Stimulated activated CD4-positive, alpha-beta T cell treated with anti-CD3 and anti-CD28 coated beads, Interleukin-4, amount 100 ng/mL, for 24 hours (primary cell): ENCODE measurements around the gene EZH1.

ENCODE experiments used
- DNase-seq: peaks from one replicate; pipeline ENCODE4 v3.0.0-alpha.2; 2020

EZH1 gene

GRCh38 chr17:42744806-42745617 lies at the start of gene EZH1:
Gene EZH1, minus strand, starts transcription at chr17:42745040. Its CDS starts 16,099 bp downstream, at chr17:42728941.
- peak; percentile 90 for DNase-seq

DNA sequence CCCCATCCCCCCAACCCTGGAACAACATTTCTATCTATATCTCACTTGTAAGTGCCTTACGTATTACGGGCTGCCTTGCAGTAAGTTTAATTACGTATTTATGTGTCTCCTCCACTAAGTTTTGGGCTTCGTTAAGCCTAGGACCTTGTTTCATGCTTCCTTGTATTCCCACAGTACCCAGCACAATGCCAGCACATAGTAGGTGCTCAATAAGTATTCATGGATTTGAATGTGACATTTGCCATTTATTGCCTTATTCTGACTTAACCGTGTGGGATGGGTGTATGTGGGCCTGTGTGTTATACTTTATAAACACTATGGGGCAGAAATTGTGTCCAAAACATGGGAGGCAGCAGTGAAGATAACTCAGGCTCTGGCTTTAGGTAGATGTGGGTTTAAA lies 47.7 kb upstream of the EZH1 start:
- DNase-seq = no peak

GRCh38 chr17:42791948-42792347 lies 47.1 kb upstream of the EZH1 start:
- no peak for DNase-seq

- no peak for DNase-seq
Observed at GRCh38 chr17:42787266-42787665, 42.4 kb upstream of the EZH1 start.

DNA sequence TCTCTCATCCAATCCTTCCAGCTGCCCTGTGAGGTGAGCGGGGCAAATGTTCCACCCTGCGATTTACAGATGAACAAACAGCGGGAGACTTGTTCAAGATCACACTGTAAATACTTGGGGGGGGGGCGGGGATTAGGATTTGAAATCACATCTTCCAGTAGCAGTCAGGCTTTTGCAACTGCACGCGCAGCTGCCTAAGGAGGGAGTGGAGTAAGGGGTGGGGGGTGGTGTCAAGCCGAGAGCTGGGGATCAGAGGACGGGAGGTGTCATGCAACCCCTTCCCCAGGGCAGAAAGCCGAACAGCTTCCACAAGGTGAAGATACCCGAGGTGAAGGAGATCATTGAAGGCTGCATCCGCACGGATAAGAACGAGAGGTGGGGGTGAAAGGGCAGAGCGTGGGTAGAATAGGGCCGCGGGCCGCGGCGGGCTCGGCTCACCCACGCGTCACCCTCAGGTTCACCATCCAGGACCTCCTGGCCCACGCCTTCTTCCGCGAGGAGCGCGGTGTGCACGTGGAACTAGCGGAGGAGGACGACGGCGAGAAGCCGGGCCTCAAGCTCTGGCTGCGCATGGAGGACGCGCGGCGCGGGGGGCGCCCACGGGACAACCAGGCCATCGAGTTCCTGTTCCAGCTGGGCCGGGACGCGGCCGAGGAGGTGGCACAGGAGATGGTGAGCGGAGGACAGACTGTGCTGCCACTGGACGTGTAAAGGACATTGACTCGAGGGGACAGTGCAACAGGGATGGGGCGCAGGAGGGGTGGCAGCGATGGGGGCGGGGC lies 40.2 kb upstream of the EZH1 start:
- DNase-seq = no peak

GRCh38 chr17:42784409-42784808 lies 39.6 kb upstream of the EZH1 start:
- no peak for DNase-seq

GRCh38 chr17:42783791-42784138 lies 38.9 kb upstream of the EZH1 start:
- DNase-seq = no peak

GRCh38 chr17:42783062-42783790 lies 38.4 kb upstream of the EZH1 start:
- DNase-seq = no peak

- DNase-seq = no peak
Observed at GRCh38 chr17:42782166-42783061, 37.6 kb upstream of the EZH1 start.

- no peak for DNase-seq
Observed at GRCh38 chr17:42781639-42782165, 36.9 kb upstream of the EZH1 start.

DNA sequence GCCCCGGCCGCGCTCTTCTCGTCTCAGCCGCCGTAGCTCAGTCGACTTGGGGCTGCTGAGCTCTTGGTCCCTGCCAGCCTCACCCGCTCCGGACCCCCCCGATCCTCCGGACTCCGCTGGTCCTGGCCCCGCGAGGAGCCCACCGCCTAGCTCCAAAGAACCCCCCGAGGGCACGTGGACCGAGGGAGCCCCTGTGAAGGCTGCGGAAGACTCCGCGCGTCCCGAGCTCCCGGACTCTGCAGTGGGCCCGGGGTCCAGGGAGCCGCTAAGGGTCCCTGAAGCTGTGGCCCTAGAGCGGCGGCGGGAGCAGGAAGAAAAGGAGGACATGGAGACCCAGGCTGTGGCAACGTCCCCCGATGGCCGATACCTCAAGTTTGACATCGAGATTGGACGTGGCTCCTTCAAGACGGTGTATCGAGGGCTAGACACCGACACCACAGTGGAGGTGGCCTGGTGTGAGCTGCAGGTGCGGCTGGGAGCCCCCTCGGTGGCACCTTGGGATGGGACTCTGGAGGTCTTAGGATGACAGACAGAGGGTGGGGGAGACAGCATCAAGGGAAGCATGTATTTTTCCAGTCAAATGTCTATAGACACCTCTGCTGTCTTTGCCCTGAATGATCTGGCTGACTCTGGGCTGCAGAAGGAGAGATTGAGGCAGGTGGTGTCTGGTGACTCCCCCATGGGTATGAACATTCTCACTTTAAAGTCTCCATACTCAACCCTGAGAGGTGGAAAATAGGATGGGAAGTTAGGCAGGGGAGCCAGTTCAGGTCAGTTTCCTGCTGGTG lies 36.2 kb upstream of the EZH1 start:
- no peak for DNase-seq

DNA sequence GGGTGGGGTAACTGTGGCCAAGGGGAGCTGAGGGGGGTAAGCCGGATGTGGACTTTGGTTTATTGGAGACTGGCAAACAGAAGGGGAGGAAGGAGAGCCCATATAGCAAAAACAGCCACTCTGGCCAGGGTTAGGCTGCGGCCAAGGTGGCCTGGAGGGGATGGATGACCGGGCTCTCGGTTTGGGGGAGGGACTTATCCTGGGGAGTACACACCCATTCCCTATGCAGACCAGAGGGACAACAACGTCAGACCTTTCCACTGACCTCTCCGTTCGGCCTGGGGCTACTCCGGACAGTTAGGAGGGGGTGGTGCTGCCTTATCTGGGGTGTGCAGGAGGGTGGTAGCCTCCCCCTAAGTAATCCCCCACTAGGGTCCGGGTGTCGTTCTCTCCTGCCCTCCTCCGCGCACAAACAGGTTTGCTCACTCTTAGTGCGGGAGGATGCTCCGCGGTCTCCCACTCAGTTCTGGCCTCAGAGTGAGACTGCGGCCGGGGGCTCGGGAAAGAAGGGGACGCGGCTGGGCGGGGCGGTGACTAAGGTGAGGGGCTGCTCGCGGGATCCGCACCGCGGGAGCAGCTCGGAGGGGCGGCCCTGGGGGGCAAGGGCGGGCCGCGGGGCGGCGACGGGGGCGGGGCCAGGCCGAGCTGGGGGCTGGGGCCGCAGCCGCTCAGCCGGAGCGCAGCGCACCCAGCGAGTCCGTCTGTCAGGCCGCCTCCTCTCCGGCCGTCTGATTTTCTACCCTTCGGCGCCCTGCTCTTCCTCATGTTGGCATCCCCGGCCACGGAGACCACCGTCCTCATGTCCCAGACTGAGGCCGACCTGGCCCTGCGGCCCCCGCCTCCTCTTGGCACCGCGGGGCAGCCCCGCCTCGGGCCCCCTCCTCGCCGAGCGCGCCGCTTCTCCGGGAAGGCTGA lies 35.4 kb upstream of the EZH1 start, which contains the start of gene WNK4:
TSS of gene WNK4 (plus strand) at position 675 of the 915 bp plus-strand sequence. CDS start at position 764, 89 bp downstream.
- no peak for DNase-seq

GRCh38 chr17:42779304-42779935 lies 34.6 kb upstream of the EZH1 start:
- DNase-seq = no peak

DNA sequence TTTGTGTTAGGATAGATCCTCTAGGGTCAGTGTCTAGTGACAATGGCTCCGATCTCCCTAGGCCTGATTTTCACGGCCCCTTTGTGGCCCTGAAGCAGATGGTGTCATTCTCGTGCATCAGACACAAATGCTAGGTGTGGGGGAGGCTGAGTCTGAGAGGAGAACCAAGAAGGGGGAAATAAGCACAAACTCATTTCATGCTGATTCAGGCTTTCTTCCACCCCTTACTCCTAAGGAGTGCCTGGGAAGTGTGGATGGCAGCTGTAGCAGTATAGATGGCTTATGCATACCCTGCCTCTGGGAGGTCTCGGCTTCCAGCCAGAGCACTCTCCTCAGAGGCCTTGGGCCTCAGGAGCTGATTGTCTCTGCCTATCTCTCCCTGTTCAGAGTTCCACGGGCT lies 33.7 kb upstream of the EZH1 start:
- no peak for DNase-seq

DNA sequence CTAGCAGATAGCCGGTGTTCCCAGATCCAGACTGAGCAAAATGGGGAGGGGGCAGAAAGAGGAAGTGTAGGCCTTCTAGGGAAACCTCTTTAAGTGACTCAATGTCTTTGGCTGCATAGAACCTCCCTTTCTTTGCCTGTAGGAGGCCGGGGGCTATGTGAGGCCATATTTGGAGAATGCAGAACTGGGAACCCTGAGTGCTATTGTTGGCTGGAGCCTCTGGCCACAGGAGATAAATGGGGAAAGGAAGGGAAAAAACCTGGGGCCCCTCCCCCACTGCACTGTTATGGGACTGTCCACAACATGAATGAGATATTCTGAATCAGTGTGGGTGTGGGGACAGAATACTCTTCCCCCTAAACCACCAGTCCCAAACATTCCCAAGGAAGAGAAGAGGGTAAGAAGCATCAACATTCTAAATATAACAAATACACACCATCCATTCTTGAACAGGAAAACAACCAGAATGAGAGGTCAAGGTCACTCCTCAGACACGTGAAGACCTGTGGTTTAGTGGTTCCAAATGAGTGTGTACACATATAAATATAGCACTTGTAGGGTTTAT lies 30.8 kb upstream of the EZH1 start:
- no peak for DNase-seq

GRCh38 chr17:42774066-42774745 lies 29.4 kb upstream of the EZH1 start:
- DNase-seq = no peak

- DNase-seq = peak; percentile 81
Observed at GRCh38 chr17:42773290-42774035, 28.6 kb upstream of the EZH1 start, which contains the start of gene VPS25. Gene VPS25, plus strand, starts transcription at chr17:42773449. Its CDS starts 27 bp downstream, at chr17:42773476.

- DNase-seq = no peak
Observed at GRCh38 chr17:42772945-42773289, 28.1 kb upstream of the EZH1 start.
